Left lung (tissue), 10 donors: Measurements from ENCODE around the gene C12orf43. TPM values are rescaled to one million over a fixed set of nuclear protein-coding genes. Genes with fewer than 3 reads are reported as not detected.
A peak's percentile ranks its signal among the peaks of the same experiment; 100 is the strongest.

Source experiments
- ATAC-seq: fragments of 200-7000 bp; cut with Tn5 transposase; one replicate; pipeline ENCODE4 v1.9.1; 2020; ENCODE audit warnings: moderate library complexity
- DNase-seq, 4 donors: peaks; one replicate each; pipeline ENCODE4 v3.0.0-alpha.2; 2013 to 2020
- H3K27ac ChIP-seq, 2 donors: fragments of 200-600 bp; sonication (generic) in 1 of 2; one replicate each; pipeline versions ENCODE4 v1.5.0 to v1.8.0; 2020 to 2021
- H3K27me3 ChIP-seq, 2 donors: fragments of 200-600 bp; sonication (generic) in 1 of 2; one replicate each; pipeline versions ENCODE4 v1.5.0 to v1.8.0; 2020 to 2021
- H3K36me3 ChIP-seq, 2 donors: fragments of 200-600 bp; sonication (generic) in 1 of 2; one replicate each; pipeline versions ENCODE4 v1.5.0 to v1.8.0; 2020 to 2021
- H3K4me1 ChIP-seq, 2 donors: fragments of 200-600 bp; one replicate each; pipeline ENCODE4 v1.8.0; 2021
- H3K4me3 ChIP-seq, 2 donors: fragments of 200-600 bp; sonication (generic) in 1 of 2; one replicate each; pipeline versions ENCODE4 v1.5.0 to v1.8.0; 2020 to 2021; ENCODE audit warnings: mild to moderate bottlenecking in 1 of 2
- H3K9me3 ChIP-seq, 2 donors: fragments of 200-600 bp; sonication (generic) in 1 of 2; one replicate each; pipeline versions ENCODE4 v1.5.0 to v1.8.0; 2020 to 2021
- intact Hi-C, 2 donors: fragments of 100-400 bp; cut with DNase I; formaldehyde crosslinking; loops; one replicate each; pipeline versions ENCODE4 v1.11.2 to v1.14.2; 2022
- polyA plus RNA-seq, 6 donors: library from polyadenylated mRNA; unstranded; fragments of 120-200 nt; gene quantifications; one replicate each; pipeline ENCODE4 v1.2.1, GENCODE V29; 2013; ENCODE audit not compliant: insufficient read length in 6 of 6
- total RNA-seq, 2 donors: library from RNA; stranded (reverse); fragmentation: NEBNext Ultra II Directional; extraction: Animal tissue kit (Norgen Biotek cat#: 25700); gene quantifications; one replicate each; pipeline ENCODE4 v1.2.1, GENCODE V29; 2021
- TF ChIP-seq, protein P1 (sequence below), 2 donors: fragments of 200-600 bp; sonication (generic) in 1 of 2; IDR thresholded peaks; one replicate each; pipeline versions ENCODE4 v1.5.0 to v1.8.0; 2021; ENCODE audit warnings: antibody characterized with exemption in 2 of 2
- donor health status: DM: no; HTN: yes; CAD: no.
- donor health status: DM: no; HTN: no; CAD: no.

C12orf43 gene
- total and polyA plus RNA-seq, 8 donors: 11.9 to 20.6 (median 16.6) TPM

GRCh38 chr12:120979220-120979861, 36.9 kb downstream of the C12orf43 start:
- no peaks in the 10 kb centered on the region for H3K27me3 ChIP-seq

GRCh38 chr12:120978296-120979219, 37.7 kb downstream of the C12orf43 start, which contains the start of gene HNF1A:
HNF1A (plus strand) TSS chr12:120978543; CDS start chr12:120978769, 226 bp downstream.
- Histone ChIP-seq H3K4me1 (no peaks in the 10 kb centered on the region), H3K9me3 (no peaks in the 10 kb centered on the region), H3K27me3 (no peaks in the 10 kb centered on the region), H3K4me3 (no peak within 1 kb of the TSS), H3K36me3 (no peaks in the 10 kb centered on the region), H3K27ac (no peak within 1 kb of the TSS)
- no peak for DNase-seq
- intact Hi-C loops: loop anchor here in 1 of 2 donors (10.0 kb wide), 1 partner anchor 334 kb away; the partner anchor contains the start of gene CABP1
- ATAC-seq: peak; percentile 33
- TF ChIP-seq, protein P1, sequence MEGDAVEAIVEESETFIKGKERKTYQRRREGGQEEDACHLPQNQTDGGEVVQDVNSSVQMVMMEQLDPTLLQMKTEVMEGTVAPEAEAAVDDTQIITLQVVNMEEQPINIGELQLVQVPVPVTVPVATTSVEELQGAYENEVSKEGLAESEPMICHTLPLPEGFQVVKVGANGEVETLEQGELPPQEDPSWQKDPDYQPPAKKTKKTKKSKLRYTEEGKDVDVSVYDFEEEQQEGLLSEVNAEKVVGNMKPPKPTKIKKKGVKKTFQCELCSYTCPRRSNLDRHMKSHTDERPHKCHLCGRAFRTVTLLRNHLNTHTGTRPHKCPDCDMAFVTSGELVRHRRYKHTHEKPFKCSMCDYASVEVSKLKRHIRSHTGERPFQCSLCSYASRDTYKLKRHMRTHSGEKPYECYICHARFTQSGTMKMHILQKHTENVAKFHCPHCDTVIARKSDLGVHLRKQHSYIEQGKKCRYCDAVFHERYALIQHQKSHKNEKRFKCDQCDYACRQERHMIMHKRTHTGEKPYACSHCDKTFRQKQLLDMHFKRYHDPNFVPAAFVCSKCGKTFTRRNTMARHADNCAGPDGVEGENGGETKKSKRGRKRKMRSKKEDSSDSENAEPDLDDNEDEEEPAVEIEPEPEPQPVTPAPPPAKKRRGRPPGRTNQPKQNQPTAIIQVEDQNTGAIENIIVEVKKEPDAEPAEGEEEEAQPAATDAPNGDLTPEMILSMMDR (IDR thresholded peaks at IDR 0.05): no peak

More at GRCh38 chr12:120979220-120979861, 36.9 kb downstream of the C12orf43 start:
- Histone ChIP-seq H3K4me3 (no peak overlapping the region), H3K27ac (no peak overlapping the region), H3K36me3 (no peaks in the 10 kb centered on the region), H3K9me3 (no peaks in the 10 kb centered on the region), H3K4me1 (no peaks in the 10 kb centered on the region)
- ATAC-seq (no peak), DNase-seq (no peak)
- intact Hi-C loops: loop anchor here in 1 of 2 donors (10.0 kb wide), 1 partner anchor 335 kb away; the partner anchor contains the start of gene CABP1
- TF ChIP-seq, protein P1 (IDR thresholded peaks at IDR 0.05): no peak

DNA sequence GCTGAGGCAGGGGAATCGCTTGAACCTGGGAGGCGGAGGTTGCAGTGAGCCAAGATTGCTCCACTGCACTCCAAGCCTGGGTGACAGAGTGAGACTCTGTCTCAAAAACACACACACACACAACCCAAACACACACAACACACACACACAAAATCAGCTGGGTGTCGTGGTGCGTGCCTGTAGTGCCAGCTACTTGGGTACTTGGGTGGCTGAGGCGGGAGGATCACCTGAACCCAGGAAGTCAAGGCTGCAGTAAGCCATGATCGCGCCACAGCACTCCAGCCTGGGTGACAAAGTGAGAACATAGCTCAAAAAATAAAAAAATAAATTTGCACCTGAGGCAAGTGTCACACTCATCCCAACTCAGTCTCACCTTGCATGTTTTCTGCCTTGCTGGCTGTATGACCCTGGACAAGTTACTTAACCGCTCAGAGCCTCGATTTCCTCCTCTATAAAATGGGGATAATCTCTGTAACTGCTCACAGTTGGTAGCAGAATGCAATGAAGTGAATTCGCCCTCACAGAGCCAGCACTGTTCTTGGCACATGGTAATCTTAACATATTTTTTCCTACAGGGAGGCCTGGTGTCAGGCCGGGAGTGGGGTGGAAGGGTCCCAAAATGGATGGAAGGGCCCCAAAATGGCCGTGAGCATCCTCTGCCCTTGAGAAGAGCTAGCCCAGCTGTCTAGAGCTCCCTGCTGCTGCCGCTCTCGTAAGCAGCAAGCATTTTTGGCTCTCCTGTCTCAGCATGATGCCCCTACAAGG, 38.6 kb downstream of the C12orf43 start:
- no peak for ATAC-seq
- H3K4me1 ChIP-seq: no peaks in the 10 kb centered on the region
- intact Hi-C loops: loop anchor here in 1 of 2 donors (10.0 kb wide), 1 partner anchor 333 kb away; the partner anchor contains the start of gene CABP1
- no peak overlapping the region for H3K4me3 ChIP-seq
- TF ChIP-seq, protein P1 (IDR thresholded peaks at IDR 0.05): no peak
- no peaks in the 10 kb centered on the region for H3K36me3 ChIP-seq
- H3K9me3 ChIP-seq: no peaks in the 10 kb centered on the region
- no peak for DNase-seq
- no peaks in the 10 kb centered on the region for H3K27me3 ChIP-seq
- no peak overlapping the region for H3K27ac ChIP-seq

DNA sequence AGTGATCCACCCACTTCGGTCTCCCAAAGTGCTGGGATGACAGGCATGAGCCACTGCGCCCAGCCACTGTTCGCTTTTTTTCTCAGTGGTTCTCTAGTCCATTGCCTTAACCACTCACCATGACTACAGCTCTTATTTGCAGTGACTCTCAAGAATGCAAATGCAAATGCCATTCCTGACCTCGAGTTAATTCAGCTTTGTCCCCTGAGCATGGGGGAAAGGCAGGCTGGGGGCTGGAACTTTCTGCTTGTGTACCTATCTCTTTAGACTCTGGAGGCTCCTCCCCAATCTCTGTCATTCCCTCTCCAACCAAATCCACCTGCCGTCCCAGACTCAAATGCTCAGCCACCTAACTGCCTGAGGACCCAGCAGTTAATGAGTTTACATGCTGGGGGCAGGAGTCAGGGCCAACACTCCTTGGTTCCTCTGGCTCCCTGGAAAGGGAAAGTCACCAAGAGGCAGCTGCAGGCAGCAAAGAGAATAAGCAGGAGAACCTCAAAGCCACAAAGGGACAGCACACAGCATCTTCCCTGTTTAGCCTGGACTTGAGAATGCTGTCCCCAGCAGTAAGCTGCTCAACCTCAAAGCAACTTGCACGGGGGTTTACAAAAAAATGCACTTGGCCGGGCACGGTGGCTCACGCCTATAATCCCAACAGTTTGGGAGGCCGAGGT, 43.3 kb downstream of the C12orf43 start:
- Histone ChIP-seq H3K4me3 (no peak overlapping the region), H3K4me1 (peaks cover 0 to 8% of the 10 kb centered on the region in 2 donors), H3K9me3 (no peaks in the 10 kb centered on the region), H3K36me3 (no peaks in the 10 kb centered on the region), H3K27me3 (no peaks in the 10 kb centered on the region), H3K27ac (no peak overlapping the region)
- TF ChIP-seq, protein P1 (IDR thresholded peaks at IDR 0.05): no peak
- intact Hi-C loops: loop anchor here in 1 of 2 donors (10.0 kb wide), 1 partner anchor 328 kb away; the partner anchor contains the start of gene CABP1
- ATAC-seq (peak; percentile 87), DNase-seq (peak in 2 of 4 donors; percentile 41 to 74)
